HG02610 (cell line): ENCODE measurements around the gene ABI3BP.
"Not testable (repeated sequence)": the region's sequence is repeated elsewhere in the genome, so short reads cannot be mapped to it uniquely, and the experiment has no call there.

Source experiments
- ATAC-seq: cut with Tn5 transposase; IDR thresholded peaks from one replicate; pipeline ENCODE4 v1.9.1; 2021; ENCODE audit warnings: mild to moderate bottlenecking, moderate library complexity; ENCODE audit not compliant: unreplicated experiment

Gene ABI3BP

GRCh38 chr3:100947119-100947518 lies 46.1 kb downstream of the ABI3BP start:
- no peak for ATAC-seq

- ATAC-seq: not testable (repeated sequence)
These were observed 47.1 kb downstream of the ABI3BP start for GRCh38 chr3:100946096-100946495.

GRCh38 chr3:100941451-100941850 lies 51.8 kb downstream of the ABI3BP start:
- no peak for ATAC-seq

GRCh38 chr3:100941041-100941440 lies 52.2 kb downstream of the ABI3BP start:
- no peak for ATAC-seq

- ATAC-seq: no peak
These were observed 56.3 kb downstream of the ABI3BP start for GRCh38 chr3:100936931-100937330.

- no peak for ATAC-seq
These were observed 60.7 kb downstream of the ABI3BP start for GRCh38 chr3:100932491-100932890.

GRCh38 chr3:100928638-100929428 lies 64.4 kb downstream of the ABI3BP start:
- ATAC-seq: no peak

- ATAC-seq: no peak
These were observed 65.4 kb downstream of the ABI3BP start for GRCh38 chr3:100927775-100928174.

- ATAC-seq: no peak
These were observed 77.3 kb downstream of the ABI3BP start for GRCh38 chr3:100915706-100916495.

GRCh38 chr3:100913870-100914648 lies 79.2 kb downstream of the ABI3BP start:
- no peak for ATAC-seq

GRCh38 chr3:100912976-100913545 lies 80.2 kb downstream of the ABI3BP start:
- no peak for ATAC-seq

- ATAC-seq: no peak
These were observed 80.7 kb downstream of the ABI3BP start for GRCh38 chr3:100912571-100912970.

- ATAC-seq: no peak
These were observed 81.3 kb downstream of the ABI3BP start for GRCh38 chr3:100911956-100912355.

- ATAC-seq: no peak
These were observed 82.2 kb downstream of the ABI3BP start for GRCh38 chr3:100910986-100911385.

- no peak for ATAC-seq
These were observed 90.6 kb downstream of the ABI3BP start for GRCh38 chr3:100902572-100902971.

- no peak for ATAC-seq
These were observed 92.4 kb downstream of the ABI3BP start for GRCh38 chr3:100900671-100901335.

- ATAC-seq: peak; percentile 89
These were observed 93.7 kb downstream of the ABI3BP start for GRCh38 chr3:100899440-100900091.

GRCh38 chr3:100898681-100899080 lies 94.5 kb downstream of the ABI3BP start:
- ATAC-seq: no peak

GRCh38 chr3:100896994-100897393 lies 96.2 kb downstream of the ABI3BP start:
- ATAC-seq: no peak

GRCh38 chr3:100893590-100893989 lies 99.6 kb downstream of the ABI3BP start:
- no peak for ATAC-seq
